ENCODE measurements around the gene ANKFY1. TPM values are rescaled to one million over a fixed set of nuclear protein-coding genes. Genes with fewer than 3 reads are reported as not detected.

The ANKFY1 gene
- total and polyA plus RNA-seq, 3 experiments from 2014 or later: 13.3 to 39.6 (median 35.2) TPM

DNA sequence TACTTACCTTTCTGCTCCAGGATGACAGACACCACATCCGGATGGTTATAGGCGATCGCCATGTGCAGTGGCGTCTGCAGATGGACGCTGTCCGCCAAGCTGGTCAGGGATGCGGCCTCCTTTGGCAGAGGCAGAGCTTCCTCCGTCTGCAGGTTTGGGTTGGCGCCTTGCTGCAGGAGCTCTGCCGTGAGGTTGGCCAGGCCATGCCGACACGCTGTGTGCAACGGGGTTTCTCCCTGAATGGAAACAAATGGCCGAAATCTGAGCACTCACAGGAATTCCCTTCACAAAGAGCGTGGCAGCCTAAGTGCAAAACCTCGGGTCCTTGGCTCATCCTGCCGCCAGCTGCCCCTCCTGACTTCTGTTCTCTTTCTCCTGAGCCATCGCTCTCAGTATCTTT lies 79.0 kb downstream of the ANKFY1 start:
- Mint-ChIP-seq H3K36me3 (peaks cover 0 to 86% (median 8%) of the 10 kb centered on the region in 3 donors), H3K9me3 (no peaks in the 10 kb centered on the region), H3K27me3 (peaks cover 0 to 2% of the 10 kb centered on the region in 2 donors), H3K4me3 (no peak overlapping the region), H3K4me1 (peaks cover 0 to 3% (median 0%) of the 10 kb centered on the region in 3 donors), H3K27ac (no peak overlapping the region)
- ChIA-PET POLR2A (no interaction called here), CTCF (interaction anchor here (1.5 kb wide), 1 partner anchor 9 kb away, joined by 3 read pairs; no protein-coding TSS in a partner anchor)
- Histone ChIP-seq H3K4me3 (ENCODE audit: low read length) (no peak overlapping the region), H3K36me3 (ENCODE audit: insufficient read depth, low read length) (peaks cover 46% of the 10 kb centered on the region), H3K27me3 (ENCODE audit: insufficient read depth, low read length, poor library complexity, severe bottlenecking) (no peaks in the 10 kb centered on the region), H3K9me3 (ENCODE audit: low read length) (no peaks in the 10 kb centered on the region), H3K4me1 (ENCODE audit: insufficient read depth, low read length) (peaks cover 7% of the 10 kb centered on the region), H3K27ac (ENCODE audit: low read depth, low read length) (no peak overlapping the region)
- DNase-seq: no peak

DNA sequence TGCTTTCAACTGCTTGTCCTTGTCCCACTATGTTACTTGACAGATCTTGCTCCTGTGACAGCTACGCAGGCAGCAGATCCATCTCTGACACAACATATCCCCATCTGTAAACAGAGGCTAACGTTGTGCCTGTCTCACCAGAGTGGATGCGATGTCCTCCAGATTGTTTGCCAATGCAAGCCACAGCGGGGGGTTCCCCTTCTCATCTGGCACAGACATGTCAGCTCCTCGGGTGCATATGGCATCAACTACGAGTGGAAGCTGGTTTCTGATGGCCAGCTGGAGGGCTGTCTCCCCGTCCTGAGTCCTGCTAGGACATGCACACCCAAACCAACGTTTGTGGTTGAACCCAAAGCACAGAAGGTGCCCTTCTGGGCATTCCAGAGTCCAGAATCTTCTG lies 81.7 kb downstream of the ANKFY1 start:
- H3K4me1 ChIP-seq (ENCODE audit: insufficient read depth, low read length): peaks cover 15% of the 10 kb centered on the region
- H3K27me3 ChIP-seq (ENCODE audit: insufficient read depth, low read length, poor library complexity, severe bottlenecking): no peaks in the 10 kb centered on the region
- no peak overlapping the region for H3K27ac ChIP-seq (ENCODE audit: low read depth, low read length)
- H3K4me3 ChIP-seq (ENCODE audit: low read length): no peak overlapping the region
- H3K9me3 ChIP-seq (ENCODE audit: low read length): no peaks in the 10 kb centered on the region
- Mint-ChIP-seq H3K36me3 (peaks cover 7 to 89% (median 28%) of the 10 kb centered on the region in 3 donors), H3K4me3 (no peak overlapping the region), H3K27me3 (peaks cover 0 to 2% of the 10 kb centered on the region in 2 donors), H3K27ac (peak overlapping the region in 1 of 8 donors; percentile 69), H3K9me3 (no peaks in the 10 kb centered on the region), H3K4me1 (peaks cover 11 to 15% (median 13%) of the 10 kb centered on the region in 3 donors)
- H3K36me3 ChIP-seq (ENCODE audit: insufficient read depth, low read length): peaks cover 47% of the 10 kb centered on the region
- ChIA-PET POLR2A (no interaction called here), CTCF (interaction anchor here (1.7 kb wide), 1 partner anchor 23 kb away, joined by 3 read pairs; no protein-coding TSS in a partner anchor)
- no peak for DNase-seq

DNA sequence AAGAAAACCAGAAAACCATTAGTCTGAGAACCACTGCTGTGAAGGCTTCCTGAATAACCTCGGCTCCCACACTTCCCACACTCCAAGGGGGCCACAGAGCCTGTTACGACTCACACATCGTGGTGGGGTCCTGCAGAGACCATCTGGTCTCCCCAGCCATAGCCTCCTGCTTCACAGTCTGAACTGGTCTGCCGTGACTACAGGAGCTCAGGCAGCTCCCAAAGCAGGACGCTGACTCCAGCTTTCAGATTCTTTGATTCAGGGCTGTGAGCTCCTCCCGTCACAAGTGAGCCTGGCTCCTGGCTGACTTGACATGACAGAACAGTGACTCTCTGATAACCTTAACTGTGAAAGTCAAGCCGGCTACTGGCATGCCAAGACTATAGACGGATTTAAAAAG lies 83.0 kb downstream of the ANKFY1 start:
- H3K4me1 Mint-ChIP-seq: peaks cover 24 to 27% (median 25%) of the 10 kb centered on the region in 3 donors

DNA sequence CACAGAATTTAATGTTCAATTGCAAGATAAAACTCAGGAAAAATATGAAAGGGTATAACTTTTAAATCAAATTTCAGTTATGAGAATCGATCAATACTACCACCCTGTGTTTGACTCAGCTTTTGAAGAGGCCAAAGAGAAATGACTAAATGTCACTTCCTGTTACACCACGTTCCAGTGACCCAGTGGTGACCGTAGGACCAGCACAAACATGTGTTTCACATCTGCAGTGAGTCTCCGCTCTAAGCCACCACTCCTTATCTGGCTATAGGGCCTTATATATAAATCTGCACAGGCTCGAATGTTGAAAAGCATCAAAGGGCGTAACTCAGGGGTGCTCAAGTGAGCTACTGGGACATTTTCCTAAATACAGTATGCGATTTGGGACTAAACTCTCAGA lies 84.7 kb downstream of the ANKFY1 start:
- peak overlapping the region in 4 of 8 donors; percentile 26 to 70 (median 39) for H3K27ac Mint-ChIP-seq
- H3K36me3 Mint-ChIP-seq: peaks cover 7 to 78% (median 25%) of the 10 kb centered on the region in 3 donors
- Histone ChIP-seq H3K4me3 (ENCODE audit: low read length) (no peak overlapping the region), H3K9me3 (ENCODE audit: low read length) (no peaks in the 10 kb centered on the region), H3K27ac (ENCODE audit: low read depth, low read length) (no peak overlapping the region), H3K4me1 (ENCODE audit: insufficient read depth, low read length) (peaks cover 44% of the 10 kb centered on the region), H3K36me3 (ENCODE audit: insufficient read depth, low read length) (peaks cover 33% of the 10 kb centered on the region), H3K27me3 (ENCODE audit: insufficient read depth, low read length, poor library complexity, severe bottlenecking) (no peaks in the 10 kb centered on the region)
- ChIA-PET CTCF (no interaction called here), POLR2A (no interaction called here)
- no peaks in the 10 kb centered on the region for H3K9me3 Mint-ChIP-seq
- H3K27me3 Mint-ChIP-seq: no peaks in the 10 kb centered on the region
- H3K4me1 Mint-ChIP-seq: peaks cover 39 to 44% (median 40%) of the 10 kb centered on the region in 3 donors
- no peak overlapping the region for H3K4me3 Mint-ChIP-seq
- no peak for DNase-seq

More for the DNA sequence above, 83.0 kb downstream of the ANKFY1 start:
- Mint-ChIP-seq H3K4me3 (no peak overlapping the region), H3K27me3 (no peaks in the 10 kb centered on the region), H3K9me3 (no peaks in the 10 kb centered on the region), H3K36me3 (peaks cover 7 to 83% (median 25%) of the 10 kb centered on the region in 3 donors), H3K27ac (peak overlapping the region in 1 of 8 donors; percentile 37)
- ChIA-PET POLR2A (no interaction called here), CTCF (interaction anchor here (0.8 to 1.7 kb wide), 2 partner anchors 21 to 25 kb away, joined by 3 read pairs; no protein-coding TSS in a partner anchor)
- no peak for DNase-seq
- H3K4me3 ChIP-seq (ENCODE audit: low read length): no peak overlapping the region
- H3K36me3 ChIP-seq (ENCODE audit: insufficient read depth, low read length): peaks cover 35% of the 10 kb centered on the region
- H3K9me3 ChIP-seq (ENCODE audit: low read length): no peaks in the 10 kb centered on the region
- H3K27ac ChIP-seq (ENCODE audit: low read depth, low read length): no peak overlapping the region
- H3K4me1 ChIP-seq (ENCODE audit: insufficient read depth, low read length): peaks cover 27% of the 10 kb centered on the region
- H3K27me3 ChIP-seq (ENCODE audit: insufficient read depth, low read length, poor library complexity, severe bottlenecking): no peaks in the 10 kb centered on the region

DNA sequence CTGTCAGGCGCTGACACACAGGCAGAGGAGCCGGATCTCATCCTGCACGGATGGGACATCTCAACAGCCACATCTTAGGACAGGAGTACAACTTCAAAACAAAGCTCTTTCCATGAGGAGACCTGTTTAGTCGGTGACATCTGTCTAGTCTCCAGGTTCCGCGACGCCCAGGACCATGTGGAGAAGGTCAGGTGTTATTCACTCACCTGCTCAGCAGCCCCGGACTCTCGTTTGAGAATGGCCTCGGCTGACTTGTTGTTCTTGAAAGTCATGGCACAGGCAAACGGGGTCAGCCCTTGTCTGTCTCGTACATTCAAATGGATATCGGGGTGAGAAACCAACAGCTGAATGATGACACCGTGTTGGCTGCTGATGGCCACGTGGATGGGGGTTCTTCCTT lies 85.1 kb downstream of the ANKFY1 start:
- H3K4me1 Mint-ChIP-seq: peaks cover 43 to 48% (median 44%) of the 10 kb centered on the region in 3 donors
- peaks cover 49% of the 10 kb centered on the region for H3K4me1 ChIP-seq (ENCODE audit: insufficient read depth, low read length)
- POLR2A ChIA-PET: no interaction called here
- no peaks in the 10 kb centered on the region for H3K27me3 Mint-ChIP-seq
- no peak overlapping the region for H3K4me3 ChIP-seq (ENCODE audit: low read length)
- no peaks in the 10 kb centered on the region for H3K9me3 ChIP-seq (ENCODE audit: low read length)
- DNase-seq: no peak
- H3K36me3 ChIP-seq (ENCODE audit: insufficient read depth, low read length): peaks cover 37% of the 10 kb centered on the region
- H3K27ac Mint-ChIP-seq: peak overlapping the region in 4 of 8 donors; percentile 35 to 100 (median 84)
- H3K27ac ChIP-seq (ENCODE audit: low read depth, low read length): no peak overlapping the region
- H3K27me3 ChIP-seq (ENCODE audit: insufficient read depth, low read length, poor library complexity, severe bottlenecking): no peaks in the 10 kb centered on the region
- H3K36me3 Mint-ChIP-seq: peaks cover 7 to 78% (median 25%) of the 10 kb centered on the region in 3 donors
- CTCF ChIA-PET: no interaction called here
- no peak overlapping the region for H3K4me3 Mint-ChIP-seq
- H3K9me3 Mint-ChIP-seq: no peaks in the 10 kb centered on the region

GRCh38 chr17:4177806-4178205 lies 86.0 kb downstream of the ANKFY1 start:
- no peaks in the 10 kb centered on the region for H3K27me3 ChIP-seq (ENCODE audit: insufficient read depth, low read length, poor library complexity, severe bottlenecking)
- H3K36me3 ChIP-seq (ENCODE audit: insufficient read depth, low read length): peaks cover 35% of the 10 kb centered on the region

DNA sequence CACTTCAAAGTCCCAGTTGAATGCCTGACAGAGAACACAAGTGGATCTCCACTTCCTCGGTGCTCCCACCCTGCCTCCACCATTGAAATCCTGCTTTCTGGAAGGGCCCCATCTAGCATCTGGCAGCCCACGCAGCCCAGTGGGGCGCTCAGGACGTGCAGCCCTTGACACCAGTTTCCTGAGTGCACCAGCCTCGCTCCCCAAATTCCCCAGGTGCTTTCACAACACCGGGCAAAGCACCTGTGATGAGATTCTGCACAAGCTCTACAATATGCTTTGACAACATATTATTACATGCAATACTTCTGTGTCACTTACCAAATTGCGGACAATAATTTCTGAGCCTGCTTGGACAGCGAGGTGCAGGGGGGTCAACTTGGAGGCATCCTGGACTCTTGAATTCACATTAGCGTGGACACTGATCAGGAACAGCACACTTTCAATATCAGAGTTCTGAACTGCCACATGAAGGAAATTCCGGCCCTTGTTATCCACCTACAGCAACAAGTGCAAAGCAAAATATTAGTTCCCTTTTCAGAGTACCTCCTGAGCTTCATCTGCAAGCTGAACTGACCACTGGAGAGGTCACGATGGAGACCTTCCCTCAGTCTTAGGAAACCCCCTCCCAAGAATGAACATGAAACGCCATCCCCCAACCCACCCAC lies 86.8 kb downstream of the ANKFY1 start:
- H3K27ac Mint-ChIP-seq: peak overlapping the region; percentile 77 to 100 (median 98)
- ChIA-PET POLR2A (interaction anchor here (0.6 to 2.8 kb wide), 3 partner anchors 33 to 332 kb away, joined by 3 to 41 read pairs (median 5); partner anchors contain the start of genes CYB5D2 and ZZEF1), CTCF (interaction anchor here (1.0 to 1.6 kb wide), 3 partner anchors 8 to 11 kb away, joined by 3 to 5 read pairs (median 3); no protein-coding TSS in a partner anchor)
- no peak for DNase-seq
- H3K27me3 Mint-ChIP-seq: no peaks in the 10 kb centered on the region
- Histone ChIP-seq H3K4me1 (ENCODE audit: insufficient read depth, low read length) (peaks cover 56% of the 10 kb centered on the region), H3K36me3 (ENCODE audit: insufficient read depth, low read length) (peaks cover 37% of the 10 kb centered on the region), H3K4me3 (ENCODE audit: low read length) (peak overlapping the region; percentile 40), H3K9me3 (ENCODE audit: low read length) (no peaks in the 10 kb centered on the region), H3K27me3 (ENCODE audit: insufficient read depth, low read length, poor library complexity, severe bottlenecking) (no peaks in the 10 kb centered on the region), H3K27ac (ENCODE audit: low read depth, low read length) (peak overlapping the region; percentile 66)
- H3K4me1 Mint-ChIP-seq: peaks cover 45 to 55% (median 48%) of the 10 kb centered on the region in 3 donors
- H3K36me3 Mint-ChIP-seq: peaks cover 7 to 75% (median 23%) of the 10 kb centered on the region in 3 donors
- H3K9me3 Mint-ChIP-seq: no peaks in the 10 kb centered on the region
- peak overlapping the region; percentile 25 to 89 (median 84) for H3K4me3 Mint-ChIP-seq

More at GRCh38 chr17:4177806-4178205, 86.0 kb downstream of the ANKFY1 start:
- Histone ChIP-seq H3K27ac (ENCODE audit: low read depth, low read length) (no peak overlapping the region), H3K4me1 (ENCODE audit: insufficient read depth, low read length) (peaks cover 56% of the 10 kb centered on the region), H3K4me3 (ENCODE audit: low read length) (no peak overlapping the region), H3K9me3 (ENCODE audit: low read length) (no peaks in the 10 kb centered on the region)
- CTCF ChIA-PET: no interaction called here
- peak overlapping the region in 3 of 7 donors; percentile 35 to 56 (median 38) for H3K4me3 Mint-ChIP-seq
- POLR2A ChIA-PET: interaction anchor here (2.8 kb wide), 1 partner anchor 34 kb away, joined by 41 read pairs; the partner anchor contains the start of genes CYB5D2 and ZZEF1
- H3K4me1 Mint-ChIP-seq: peaks cover 45 to 55% (median 48%) of the 10 kb centered on the region in 3 donors
- no peaks in the 10 kb centered on the region for H3K27me3 Mint-ChIP-seq
- H3K9me3 Mint-ChIP-seq: no peaks in the 10 kb centered on the region
- peak overlapping the region; percentile 77 to 100 (median 98) for H3K27ac Mint-ChIP-seq
- peaks cover 7 to 76% (median 23%) of the 10 kb centered on the region in 3 donors for H3K36me3 Mint-ChIP-seq
- no peak for DNase-seq
